Measurements from ENCODE around the gene TMEM59L. TPM values are rescaled to one million over a fixed set of nuclear protein-coding genes. Genes with fewer than 3 reads are reported as not detected.

TMEM59L gene
- total and polyA plus RNA-seq, 2 of the 13 experiments (the other 11 are each of a cell fraction or from before 2014, with no cell fraction given) = 0.97 to 5.5 TPM

GRCh38 chr19:18588611-18589379, 23.9 kb upstream of the TMEM59L start, which contains the start of gene REX1BD (continued):
- 0 out of 2 replicates have a peak, but pooled peaks have one; percentile 25 for TF ChIP-seq DMTF1 (CRISPR knock-in tag; IDR thresholded peaks at IDR 0.05)
- peak; percentile 64 for TF ChIP-seq TGIF2 (CRISPR knock-in tag; IDR thresholded peaks at IDR 0.05)
- no peak for TF ChIP-seq ZKSCAN5 (CRISPR knock-in tag; IDR thresholded peaks at IDR 0.05)
- no peak for TF ChIP-seq IRF1 (CRISPR knock-in tag; IDR thresholded peaks at IDR 0.05; ENCODE audit: low read depth)
- TF ChIP-seq ZSCAN30 (CRISPR knock-in tag; IDR thresholded peaks at IDR 0.05) = no peak
- no peak for TF ChIP-seq LCORL (IDR thresholded peaks at IDR 0.05)
- peak; percentile 37 for TF ChIP-seq LCORL (CRISPR knock-in tag; IDR thresholded peaks at IDR 0.05)
- TF ChIP-seq ZNF83 (CRISPR knock-in tag; IDR thresholded peaks at IDR 0.05; ENCODE audit: borderline replicate concordance) = peak; percentile 73; the same call in 1 of the 2 replicates
- TF ChIP-seq CSRNP2 (CRISPR knock-in tag; conservative IDR thresholded peaks at IDR 0.05; ENCODE audit: low read depth) = no peak
- peak; percentile 77; the same call in 1 of the 2 replicates for TF ChIP-seq ARHGAP35 (CRISPR knock-in tag; IDR thresholded peaks at IDR 0.05; ENCODE audit: borderline replicate concordance)
- no peak for TF ChIP-seq SNAPC2 (CRISPR knock-in tag; IDR thresholded peaks at IDR 0.05)
- no peak; the same call in 1 of the 2 replicates for TF ChIP-seq SPEN (CRISPR knock-in tag; IDR thresholded peaks at IDR 0.05; ENCODE audit: low read depth)
- no peak for TF ChIP-seq MAFK (conservative IDR thresholded peaks at IDR 0.05 in 1 of 2, IDR thresholded peaks at IDR 0.05 in 1 of 2; ENCODE audit: low read length in 2 of 2)
- no peak; the same call in 1 of the 2 replicates for TF ChIP-seq ETS1 (CRISPR knock-in tag; IDR thresholded peaks at IDR 0.05)
- TF ChIP-seq ZNF644 (CRISPR knock-in tag; IDR thresholded peaks at IDR 0.05; ENCODE audit: low read depth) = no peak
- TF ChIP-seq TAF1 (CRISPR knock-in tag; IDR thresholded peaks at IDR 0.05) = peak; percentile 91
- TF ChIP-seq SUZ12 (IDR thresholded peaks at IDR 0.05; ENCODE audit: low read depth, low read length) = no peak
- no peak for TF ChIP-seq KAT2B (IDR thresholded peaks at IDR 0.05; ENCODE audit: borderline replicate concordance, low read depth, low read length)
- TF ChIP-seq ZNF101 (CRISPR knock-in tag; IDR thresholded peaks at IDR 0.05; ENCODE audit: borderline replicate concordance, low read depth) = no peak; the same call in 1 of the 2 replicates
- TF ChIP-seq SMC3 (IDR thresholded peaks at IDR 0.05; ENCODE audit: low read length) = no peak
- TF ChIP-seq MYPOP (CRISPR knock-in tag; IDR thresholded peaks at IDR 0.05) = no peak; the same call in none of the 2 replicates
- no peak for TF ChIP-seq MEIS1 (CRISPR knock-in tag; IDR thresholded peaks at IDR 0.05; ENCODE audit: borderline replicate concordance)
- peak; percentile 71 for TF ChIP-seq RXRA (CRISPR knock-in tag; IDR thresholded peaks at IDR 0.05)
- TF ChIP-seq U2AF1 (optimal IDR thresholded peaks at IDR 0.05; ENCODE audit: low read depth, low read length) = peak; percentile 63
